Mononuclear cell (primary cell): ENCODE results near the gene SNX9. TPM values are rescaled to one million over a fixed set of nuclear protein-coding genes. Genes with fewer than 3 reads are reported as not detected.
"Not testable (repeated sequence)": the region's sequence is repeated elsewhere in the genome, so short reads cannot be mapped to it uniquely, and the experiment has no call there.

Experiments used
- H3K27me3 ChIP-seq: 2 replicates; pipeline ENCODE4 v1.6.0; 2011; ENCODE audit warnings: low read length, control low read depth; ENCODE audit not compliant: insufficient read depth
- H3K4me1 ChIP-seq: 2 replicates; pipeline ENCODE4 v1.5.1; 2011; ENCODE audit warnings: mild to moderate bottlenecking, low read length, control low read depth; ENCODE audit not compliant: insufficient read depth
- H3K4me3 ChIP-seq: 2 replicates; pipeline ENCODE4 v1.5.1; 2011; ENCODE audit warnings: mild to moderate bottlenecking, low read length, moderate library complexity
- H3K9me3 ChIP-seq: 2 replicates; pipeline ENCODE4 v1.5.1; 2011; ENCODE audit warnings: low read depth, mild to moderate bottlenecking, control low read depth, low read length
- total RNA-seq: library from RNA; depleted of rRNA; stranded (reverse); fragments of >200 nt; gene quantifications from one replicate; pipeline ENCODE4 v1.2.3, GENCODE V29; 2012

Gene SNX9
- total RNA-seq, 1 donor: 42.3 TPM

DNA sequence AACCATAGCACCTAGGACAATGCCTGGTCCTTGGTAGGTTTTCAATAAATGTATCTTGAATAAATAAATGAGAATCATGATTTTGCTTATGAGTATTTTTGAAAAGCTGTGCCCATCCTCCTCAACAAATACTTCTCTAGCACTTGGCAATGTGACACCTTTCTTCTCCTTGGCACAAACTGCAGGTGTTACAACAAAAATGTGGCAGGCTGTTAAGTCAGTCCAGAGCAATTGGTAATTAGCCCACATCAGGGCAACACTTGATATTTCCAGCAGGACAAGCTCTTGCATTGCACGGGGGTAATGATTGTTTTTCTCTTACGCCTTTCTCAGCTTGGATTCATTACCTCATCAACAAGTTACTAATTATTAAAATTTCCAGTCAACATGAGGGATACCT lies 31.6 kb upstream of the SNX9 start:
- Histone ChIP-seq H3K27me3 (no peaks in the 10 kb centered on the region), H3K4me1 (no peaks in the 10 kb centered on the region), H3K4me3 (no peak overlapping the region), H3K9me3 (no peaks in the 10 kb centered on the region)

GRCh38 chr6:157792671-157793070 lies 30.4 kb upstream of the SNX9 start:
- Histone ChIP-seq H3K4me1 (no peaks in the 10 kb centered on the region), H3K4me3 (no peak overlapping the region), H3K9me3 (no peaks in the 10 kb centered on the region), H3K27me3 (no peaks in the 10 kb centered on the region)

DNA sequence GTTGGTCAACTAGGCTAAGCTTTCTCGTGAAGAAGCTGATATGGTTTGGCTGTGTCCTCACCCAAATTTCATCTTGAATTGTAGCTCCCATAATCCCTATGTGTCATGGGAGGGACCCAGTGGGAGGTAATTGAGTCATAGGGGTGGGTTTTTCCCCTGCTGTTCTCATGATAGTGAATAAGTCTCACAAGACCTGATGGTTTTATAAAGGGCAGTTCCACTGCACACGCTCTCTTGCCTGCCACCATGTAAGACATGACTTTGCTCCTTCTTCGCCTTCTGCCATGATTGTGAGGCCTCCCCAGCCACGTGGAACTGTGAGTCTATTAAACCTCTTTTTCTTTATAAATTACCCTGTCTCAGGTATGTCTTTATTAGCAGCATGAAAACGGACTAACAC lies 29.0 kb upstream of the SNX9 start:
- H3K9me3 ChIP-seq, H3K4me3 ChIP-seq, H3K27me3 ChIP-seq, H3K4me1 ChIP-seq: not testable (repeated sequence)

DNA sequence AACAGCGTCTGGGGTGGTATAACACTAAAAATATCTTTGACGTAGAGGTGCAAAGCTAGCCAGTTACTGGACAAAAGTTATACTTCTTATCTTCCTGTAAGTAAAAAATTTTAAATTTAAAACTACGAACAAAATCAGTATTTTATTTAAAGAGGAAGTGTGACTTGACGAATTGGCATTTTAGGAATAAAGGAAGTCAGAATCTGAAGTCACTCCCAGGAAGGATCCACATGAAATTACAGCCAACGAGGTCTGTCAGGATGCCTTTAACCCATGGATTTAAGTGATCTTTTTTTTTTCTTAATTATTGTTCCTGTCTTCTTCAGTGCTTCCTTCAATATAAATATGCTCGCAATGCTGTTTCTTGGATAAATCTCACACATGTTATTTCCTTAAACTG lies 27.2 kb upstream of the SNX9 start:
- Histone ChIP-seq H3K27me3 (no peaks in the 10 kb centered on the region), H3K4me1 (no peaks in the 10 kb centered on the region), H3K9me3 (no peaks in the 10 kb centered on the region), H3K4me3 (no peak overlapping the region)

GRCh38 chr6:157798851-157799250 lies 24.2 kb upstream of the SNX9 start:
- Histone ChIP-seq H3K27me3 (no peaks in the 10 kb centered on the region), H3K4me3 (no peak overlapping the region), H3K4me1 (no peaks in the 10 kb centered on the region), H3K9me3 (no peaks in the 10 kb centered on the region)

- not testable (repeated sequence) for H3K9me3 ChIP-seq, H3K4me1 ChIP-seq, H3K4me3 ChIP-seq, H3K27me3 ChIP-seq
These were observed 23.5 kb upstream of the SNX9 start for GRCh38 chr6:157799561-157799960.

GRCh38 chr6:157800420-157801237 lies 22.4 kb upstream of the SNX9 start:
- no peaks in the 10 kb centered on the region for H3K4me1 ChIP-seq
- H3K27me3 ChIP-seq: no peaks in the 10 kb centered on the region
- no peak overlapping the region for H3K4me3 ChIP-seq
- H3K9me3 ChIP-seq: no peaks in the 10 kb centered on the region

GRCh38 chr6:157804448-157805327 lies 18.4 kb upstream of the SNX9 start:
- Histone ChIP-seq H3K9me3 (peaks cover 10% of the 10 kb centered on the region), H3K27me3 (no peaks in the 10 kb centered on the region), H3K4me1 (no peaks in the 10 kb centered on the region), H3K4me3 (no peak overlapping the region)

DNA sequence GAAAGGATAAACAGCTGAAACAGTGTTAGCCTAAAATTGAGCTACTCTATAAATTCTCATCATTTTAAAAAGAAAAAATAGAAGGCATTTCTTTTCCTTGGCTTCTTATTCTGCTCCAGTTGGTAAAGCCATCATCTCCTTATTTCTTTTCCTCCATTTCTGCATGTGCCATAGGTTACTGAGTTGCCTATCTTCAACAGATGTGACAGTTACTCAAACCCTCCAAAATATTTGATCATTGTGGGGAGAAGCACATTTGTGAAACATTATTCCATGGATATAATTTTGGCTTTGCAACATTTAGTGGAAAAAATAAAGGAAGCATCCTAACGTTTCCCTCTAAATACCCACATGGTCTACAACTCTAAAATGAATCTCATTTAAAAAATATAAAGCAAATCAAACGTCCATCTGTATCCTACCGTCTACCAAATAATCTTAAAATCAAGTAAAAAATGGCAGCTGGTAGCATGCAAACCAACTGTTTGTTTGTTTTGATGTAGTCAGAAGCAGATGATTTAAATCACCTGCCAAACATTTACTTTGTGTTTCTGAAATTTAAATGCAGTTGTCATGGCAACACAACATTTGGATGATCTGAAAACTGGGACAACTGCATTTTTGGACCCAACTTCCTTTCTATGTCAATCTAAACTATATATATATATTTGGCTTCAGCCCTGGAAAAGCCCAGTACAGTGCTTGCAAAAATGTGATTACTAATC lies 16.8 kb upstream of the SNX9 start:
- no peaks in the 10 kb centered on the region for H3K4me1 ChIP-seq
- H3K4me3 ChIP-seq: no peak overlapping the region
- H3K27me3 ChIP-seq: no peaks in the 10 kb centered on the region
- H3K9me3 ChIP-seq: peaks cover 10% of the 10 kb centered on the region

DNA sequence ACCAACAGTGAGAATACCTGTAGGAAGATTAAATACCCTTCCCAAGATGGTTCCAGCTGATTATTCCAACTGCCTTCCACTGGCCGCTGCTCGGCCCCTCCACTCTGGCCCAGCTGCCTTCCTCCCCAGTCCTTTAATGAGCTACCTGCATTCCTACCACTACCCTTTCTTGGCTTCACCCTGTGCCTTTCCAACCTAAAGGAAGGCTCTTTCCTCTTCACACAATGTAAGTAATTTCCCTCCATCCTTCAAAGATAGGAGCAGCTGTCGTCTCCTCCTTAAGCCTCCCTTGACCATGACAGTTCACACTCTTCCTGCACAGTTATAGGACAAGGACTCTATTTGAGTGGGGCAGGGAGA lies 16.2 kb upstream of the SNX9 start:
- no peaks in the 10 kb centered on the region for H3K4me1 ChIP-seq
- no peak overlapping the region for H3K4me3 ChIP-seq
- H3K27me3 ChIP-seq: no peaks in the 10 kb centered on the region
- H3K9me3 ChIP-seq: peaks cover 10% of the 10 kb centered on the region

- Histone ChIP-seq H3K27me3 (no peaks in the 10 kb centered on the region), H3K4me3 (no peak overlapping the region), H3K9me3 (peaks cover 10% of the 10 kb centered on the region), H3K4me1 (no peaks in the 10 kb centered on the region)
These were observed 14.6 kb upstream of the SNX9 start for GRCh38 chr6:157808405-157808950.

DNA sequence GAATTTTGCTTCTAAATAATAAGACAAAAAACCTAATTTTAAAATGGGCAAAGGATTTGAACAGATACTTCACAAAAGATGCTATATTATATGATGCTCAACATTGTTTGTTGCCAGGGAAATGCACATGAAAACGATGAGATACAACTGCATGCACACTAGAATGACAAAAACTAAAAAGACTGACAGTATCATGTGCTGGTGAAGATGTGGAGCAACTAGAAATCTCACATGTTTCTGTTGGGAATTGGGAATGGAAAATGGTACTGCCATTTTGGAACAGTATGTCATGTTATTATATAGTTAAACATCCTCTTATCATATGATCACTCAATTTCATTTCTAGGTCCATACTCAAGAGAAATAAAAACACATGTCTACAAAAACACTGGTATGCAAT lies 13.4 kb upstream of the SNX9 start:
- no peaks in the 10 kb centered on the region for H3K27me3 ChIP-seq
- H3K4me1 ChIP-seq: peaks cover 7% of the 10 kb centered on the region
- H3K4me3 ChIP-seq: no peak overlapping the region
- peaks cover 10% of the 10 kb centered on the region for H3K9me3 ChIP-seq

- Histone ChIP-seq H3K4me1 (peaks cover 15% of the 10 kb centered on the region), H3K4me3 (no peak overlapping the region), H3K27me3 (no peaks in the 10 kb centered on the region), H3K9me3 (peaks cover 10% of the 10 kb centered on the region)
These were observed 11.9 kb upstream of the SNX9 start for GRCh38 chr6:157811137-157811475.

DNA sequence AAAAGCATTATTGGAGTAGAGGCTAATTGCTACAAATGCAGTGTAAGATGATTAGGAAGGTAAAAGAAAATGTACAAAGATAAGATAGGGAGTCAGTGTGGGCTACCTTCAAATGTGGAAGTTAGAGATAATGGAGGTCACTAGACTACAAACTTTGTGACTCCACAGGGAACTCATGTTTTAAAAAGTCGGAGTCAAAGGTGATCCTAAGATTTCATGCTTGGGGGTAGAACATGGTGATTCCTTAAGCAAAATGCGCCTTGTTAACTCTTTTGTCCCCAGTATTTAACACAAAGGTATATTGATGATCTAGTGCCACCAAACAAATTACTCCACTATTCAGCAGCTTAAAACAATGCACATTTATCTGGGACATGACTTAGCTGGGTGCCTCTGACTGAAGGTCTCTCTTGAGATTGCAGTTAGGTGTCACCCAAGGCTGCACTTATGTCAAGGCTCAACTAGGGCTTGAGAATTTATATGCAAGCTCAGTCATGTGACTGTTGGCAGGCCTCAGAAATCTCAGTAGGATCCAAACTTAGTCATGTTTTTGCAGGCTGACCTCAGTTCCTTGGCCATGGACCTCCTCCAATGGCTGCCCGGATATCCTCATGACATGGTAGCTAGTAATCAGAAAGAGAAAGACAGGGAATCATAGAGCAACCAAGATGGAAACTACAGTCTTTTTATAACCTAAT lies 11.4 kb upstream of the SNX9 start:
- Histone ChIP-seq H3K4me3 (no peak overlapping the region), H3K4me1 (peaks cover 15% of the 10 kb centered on the region), H3K27me3 (no peaks in the 10 kb centered on the region), H3K9me3 (peaks cover 10% of the 10 kb centered on the region)
